NCI-H1105 treated with DMSO at 0.1 percent for 48 hours (cell line): ENCODE results near the gene SRP54.
"Not testable (repeated sequence)": the region's sequence is repeated elsewhere in the genome, so short reads cannot be mapped to it uniquely, and the experiment has no call there.

Source experiments
- DNase-seq: peaks from one replicate; lab custom pipeline; 2025; lab: John Stamatoyannopoulos, UW

The SRP54 gene

GRCh38 chr14:34983786-34984185 lies 994 bp downstream of the SRP54 start:
- no peak for DNase-seq

- DNase-seq, result no peak
Observed at GRCh38 chr14:34985740-34986139, 2.9 kb downstream of the SRP54 start.

GRCh38 chr14:34987180-34987579 lies 4.4 kb downstream of the SRP54 start:
- no peak for DNase-seq

GRCh38 chr14:34989762-34990161 lies 7.0 kb downstream of the SRP54 start:
- no peak for DNase-seq

- no peak for DNase-seq
Observed at GRCh38 chr14:34993426-34993825, 10.6 kb downstream of the SRP54 start.

GRCh38 chr14:34994668-34995067 lies 11.9 kb downstream of the SRP54 start:
- DNase-seq, result no peak

GRCh38 chr14:34997762-34998161 lies 15.0 kb downstream of the SRP54 start:
- peak; percentile 13 for DNase-seq

- no peak for DNase-seq
Observed at GRCh38 chr14:34999500-34999899, 16.7 kb downstream of the SRP54 start.

GRCh38 chr14:35001621-35002020 lies 18.8 kb downstream of the SRP54 start:
- no peak for DNase-seq

- no peak for DNase-seq
Observed at GRCh38 chr14:35004839-35005238, 22.0 kb downstream of the SRP54 start.

GRCh38 chr14:35016568-35016967 lies 33.8 kb downstream of the SRP54 start:
- DNase-seq, result no peak

GRCh38 chr14:35020713-35021112 lies 37.9 kb downstream of the SRP54 start:
- DNase-seq, result no peak

GRCh38 chr14:35028435-35028834 lies 45.6 kb downstream of the SRP54 start:
- DNase-seq, result no peak

- DNase-seq, result no peak
Observed at GRCh38 chr14:35032562-35032961, 49.8 kb downstream of the SRP54 start.

GRCh38 chr14:35034440-35034833 lies 51.6 kb downstream of the SRP54 start:
- DNase-seq, result no peak

GRCh38 chr14:35034944-35035554 lies 52.3 kb downstream of the SRP54 start:
- DNase-seq, result not testable (repeated sequence)

- not testable (repeated sequence) for DNase-seq
Observed at GRCh38 chr14:35038312-35038711, 55.5 kb downstream of the SRP54 start.

- DNase-seq, result no peak
Observed at GRCh38 chr14:35042632-35043031, 59.8 kb downstream of the SRP54 start.

- no peak for DNase-seq
Observed at GRCh38 chr14:35043046-35043445, 60.3 kb downstream of the SRP54 start.

GRCh38 chr14:35044939-35045797 lies 62.4 kb downstream of the SRP54 start:
- no peak for DNase-seq

- no peak for DNase-seq
Observed at GRCh38 chr14:35045798-35046047, 62.9 kb downstream of the SRP54 start.

GRCh38 chr14:35046048-35046750 lies 63.4 kb downstream of the SRP54 start, which contains the start of gene FAM177A1:
Gene FAM177A1, plus strand, starts transcription at chr14:35046272. Its CDS starts 192 bp downstream, at chr14:35046464.
- DNase-seq, result peak; percentile 98
